ENCODE results near the gene YAP1.

Gene YAP1

DNA sequence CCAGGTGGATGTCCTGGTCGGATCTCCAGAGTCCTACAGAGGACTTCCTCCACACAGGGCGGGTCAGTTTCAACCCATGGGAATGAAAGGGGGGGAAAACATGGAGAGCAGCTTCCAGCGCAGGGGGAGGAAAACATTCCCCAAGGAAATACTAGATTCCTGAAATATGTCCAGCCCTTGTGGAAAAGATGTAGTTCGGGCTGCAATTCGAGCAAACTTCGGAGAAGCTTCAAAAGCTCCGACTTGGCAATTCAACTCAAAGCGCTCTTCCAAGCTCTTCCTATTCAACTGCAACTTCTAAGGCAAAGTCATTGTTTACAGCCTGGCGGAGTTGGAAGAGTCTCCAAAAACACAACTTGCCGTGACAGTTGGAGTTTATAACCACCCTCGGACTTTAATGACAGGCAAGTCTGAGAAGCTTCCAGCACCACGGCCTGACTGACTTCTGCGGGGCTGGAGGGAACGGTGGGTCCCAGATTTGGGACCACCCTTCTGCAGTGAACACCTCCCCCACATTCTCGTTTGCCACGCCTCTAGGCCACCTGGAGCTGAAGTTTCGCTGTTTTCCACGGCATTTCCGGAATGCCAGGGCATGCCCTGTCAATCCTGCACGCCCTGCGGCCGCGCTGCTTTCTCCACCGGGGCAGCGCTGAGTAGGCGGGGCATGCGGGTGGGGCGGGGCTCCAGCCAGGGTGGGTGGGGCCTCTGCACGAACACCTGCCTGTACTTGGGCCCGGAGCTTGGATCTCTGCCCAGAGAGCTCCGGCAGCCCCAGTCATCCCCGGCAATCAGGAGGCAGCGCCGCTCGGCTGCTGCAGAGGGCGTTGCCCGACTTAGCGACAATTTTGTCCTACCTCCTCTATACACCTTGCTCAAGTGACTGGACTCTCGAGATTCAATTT lies 158.1 kb downstream of the YAP1 start:
- Histone ChIP-seq H3K36me3 (no peaks in the 10 kb centered on the region), H3K4me3 (ENCODE audit: low read depth in 1 of 2, low read length in 1 of 2) (peak overlapping the region in 1 of 2 experiments; percentile 29), H3K4me1 (ENCODE audit: control insufficient read depth in 1 of 2, insufficient read depth in 1 of 2, low read depth in 1 of 2, low read length in 1 of 2) (peaks cover 0 to 6% of the 10 kb centered on the region in 2 experiments), H3K27ac (no peak overlapping the region), H3K9me3 (no peaks in the 10 kb centered on the region), H3K27me3 (peaks cover 74% of the 10 kb centered on the region)
- TF ChIP-seq, protein P1, sequence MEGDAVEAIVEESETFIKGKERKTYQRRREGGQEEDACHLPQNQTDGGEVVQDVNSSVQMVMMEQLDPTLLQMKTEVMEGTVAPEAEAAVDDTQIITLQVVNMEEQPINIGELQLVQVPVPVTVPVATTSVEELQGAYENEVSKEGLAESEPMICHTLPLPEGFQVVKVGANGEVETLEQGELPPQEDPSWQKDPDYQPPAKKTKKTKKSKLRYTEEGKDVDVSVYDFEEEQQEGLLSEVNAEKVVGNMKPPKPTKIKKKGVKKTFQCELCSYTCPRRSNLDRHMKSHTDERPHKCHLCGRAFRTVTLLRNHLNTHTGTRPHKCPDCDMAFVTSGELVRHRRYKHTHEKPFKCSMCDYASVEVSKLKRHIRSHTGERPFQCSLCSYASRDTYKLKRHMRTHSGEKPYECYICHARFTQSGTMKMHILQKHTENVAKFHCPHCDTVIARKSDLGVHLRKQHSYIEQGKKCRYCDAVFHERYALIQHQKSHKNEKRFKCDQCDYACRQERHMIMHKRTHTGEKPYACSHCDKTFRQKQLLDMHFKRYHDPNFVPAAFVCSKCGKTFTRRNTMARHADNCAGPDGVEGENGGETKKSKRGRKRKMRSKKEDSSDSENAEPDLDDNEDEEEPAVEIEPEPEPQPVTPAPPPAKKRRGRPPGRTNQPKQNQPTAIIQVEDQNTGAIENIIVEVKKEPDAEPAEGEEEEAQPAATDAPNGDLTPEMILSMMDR (IDR thresholded peaks at IDR 0.05): no peak

DNA sequence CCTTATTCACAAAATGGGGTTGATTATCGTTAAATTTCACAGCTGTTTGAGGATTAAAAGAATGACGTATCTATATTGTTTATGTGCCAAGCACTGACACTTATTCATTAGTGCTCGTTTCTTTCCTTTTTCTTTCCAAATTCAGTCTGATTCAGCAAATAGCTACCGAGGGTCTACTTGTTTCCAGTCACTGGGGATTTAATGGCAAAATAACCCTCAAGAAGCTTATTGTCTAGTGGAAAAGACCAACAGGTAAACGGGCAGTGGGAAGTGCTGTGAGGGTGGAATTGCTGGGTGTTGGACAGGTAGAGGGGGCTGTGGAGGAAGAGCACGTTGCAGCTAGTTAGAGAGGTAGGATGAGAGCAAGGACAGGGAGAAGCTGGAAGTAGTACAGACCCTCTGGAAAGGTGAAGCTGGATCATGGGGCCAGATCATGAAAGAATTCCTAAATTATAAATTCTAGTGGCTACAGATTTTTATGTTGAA lies 158.8 kb downstream of the YAP1 start:
- TF ChIP-seq, protein P1 (IDR thresholded peaks at IDR 0.05): no peak
- peaks cover 81% of the 10 kb centered on the region for H3K27me3 ChIP-seq
- H3K36me3 ChIP-seq: no peaks in the 10 kb centered on the region
- peaks cover 0 to 6% of the 10 kb centered on the region in 2 experiments for H3K4me1 ChIP-seq (ENCODE audit: control insufficient read depth in 1 of 2, insufficient read depth in 1 of 2, low read depth in 1 of 2, low read length in 1 of 2)
- H3K9me3 ChIP-seq: no peaks in the 10 kb centered on the region
- H3K4me3 ChIP-seq (ENCODE audit: low read depth in 1 of 2, low read length in 1 of 2): peak overlapping the region in 1 of 2 experiments; percentile 29
- no peak overlapping the region for H3K27ac ChIP-seq

DNA sequence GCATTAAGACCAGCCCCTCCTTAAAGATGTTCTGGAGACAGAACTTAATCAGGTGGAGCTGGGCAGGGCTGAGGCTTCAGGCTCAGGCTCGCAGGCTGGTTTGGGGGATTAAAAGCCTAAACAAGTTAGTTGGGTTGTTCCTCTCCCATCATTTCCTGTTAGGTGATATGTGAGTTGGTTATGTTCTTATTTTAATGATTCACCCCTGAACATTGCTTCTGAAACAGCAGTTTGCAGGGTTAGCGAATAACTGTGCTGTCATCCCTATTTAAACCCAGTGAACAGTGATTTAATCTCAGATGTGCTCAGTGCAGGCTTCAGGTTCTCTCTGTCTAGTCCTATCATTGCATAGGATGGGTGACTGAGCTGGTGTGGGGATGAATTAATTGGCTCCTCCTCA lies 159.7 kb downstream of the YAP1 start:
- TF ChIP-seq, protein P1 (IDR thresholded peaks at IDR 0.05): no peak
- no peaks in the 10 kb centered on the region for H3K36me3 ChIP-seq
- H3K4me3 ChIP-seq (ENCODE audit: low read depth in 1 of 2, low read length in 1 of 2): no peak overlapping the region
- peaks cover 0 to 6% of the 10 kb centered on the region in 2 experiments for H3K4me1 ChIP-seq (ENCODE audit: control insufficient read depth in 1 of 2, insufficient read depth in 1 of 2, low read depth in 1 of 2, low read length in 1 of 2)
- no peak overlapping the region for H3K27ac ChIP-seq
- no peaks in the 10 kb centered on the region for H3K9me3 ChIP-seq
- peaks cover 87% of the 10 kb centered on the region for H3K27me3 ChIP-seq

DNA sequence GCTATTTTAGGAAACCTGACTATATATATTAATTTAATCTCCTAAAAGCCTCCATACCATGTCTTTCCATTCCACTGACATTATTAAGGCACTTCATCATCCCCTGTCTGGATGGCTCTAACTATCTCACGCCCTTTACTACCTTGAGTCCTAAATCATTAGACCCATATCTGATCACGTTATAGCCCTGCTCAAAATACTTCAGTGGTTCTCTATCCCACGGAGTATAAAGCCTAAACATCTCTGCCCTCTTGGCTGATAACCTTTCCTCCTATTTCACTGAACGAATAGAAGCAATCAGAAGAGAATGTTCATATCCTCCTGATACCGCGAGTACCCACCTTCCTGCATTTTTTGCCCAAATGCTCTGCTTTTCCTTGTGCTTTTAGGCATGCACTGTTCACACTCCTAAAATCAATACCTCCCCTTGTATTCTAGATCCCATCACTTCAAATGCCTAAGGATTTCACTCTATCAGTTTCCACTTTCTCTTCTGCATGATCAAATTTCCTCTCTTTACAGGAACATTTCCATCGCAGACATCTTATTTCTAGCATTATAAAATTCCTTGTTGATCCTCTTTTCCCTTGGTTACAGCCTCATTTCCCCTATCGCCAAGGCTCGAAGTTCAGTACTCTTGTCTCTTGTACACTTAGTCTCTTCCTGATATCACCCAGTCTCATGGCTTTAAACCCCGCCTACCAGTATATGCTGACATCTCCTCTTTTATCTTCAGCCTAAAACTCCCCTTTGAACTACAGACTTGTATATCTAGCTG lies 162.0 kb downstream of the YAP1 start:
- Histone ChIP-seq H3K4me1 (ENCODE audit: control insufficient read depth in 1 of 2, insufficient read depth in 1 of 2, low read depth in 1 of 2, low read length in 1 of 2) (peaks cover 0 to 6% of the 10 kb centered on the region in 2 experiments), H3K9me3 (no peaks in the 10 kb centered on the region), H3K36me3 (no peaks in the 10 kb centered on the region), H3K27ac (no peak overlapping the region), H3K4me3 (ENCODE audit: low read depth in 1 of 2, low read length in 1 of 2) (no peak overlapping the region), H3K27me3 (peaks cover 92% of the 10 kb centered on the region)
- TF ChIP-seq, protein P1 (IDR thresholded peaks at IDR 0.05): no peak

DNA sequence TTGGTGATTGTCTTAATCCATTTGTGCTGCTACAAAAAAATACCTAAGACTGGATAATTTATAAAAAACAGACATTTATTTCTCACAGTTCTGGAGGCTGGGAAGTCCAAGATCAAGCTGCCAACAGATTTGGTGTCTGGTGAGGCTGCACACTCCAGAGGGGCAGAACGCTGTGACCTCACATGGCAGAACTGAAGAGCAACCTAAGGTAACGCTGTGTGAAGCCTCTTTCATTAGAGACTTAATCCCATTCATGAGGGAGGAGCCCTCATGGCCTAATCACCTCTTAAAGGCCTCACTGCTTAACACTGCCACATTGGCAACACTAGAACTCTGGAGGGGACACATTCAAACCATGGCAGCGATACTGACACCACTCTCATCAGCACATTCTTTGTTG lies 164.4 kb downstream of the YAP1 start:
- H3K4me1 ChIP-seq (ENCODE audit: control insufficient read depth in 1 of 2, insufficient read depth in 1 of 2, low read depth in 1 of 2, low read length in 1 of 2): no peaks in the 10 kb centered on the region
- H3K27ac ChIP-seq: no peak overlapping the region
- H3K27me3 ChIP-seq: peaks cover 88% of the 10 kb centered on the region
- no peak overlapping the region for H3K4me3 ChIP-seq (ENCODE audit: low read depth in 1 of 2, low read length in 1 of 2)
- H3K9me3 ChIP-seq: no peaks in the 10 kb centered on the region
- H3K36me3 ChIP-seq: no peaks in the 10 kb centered on the region
- TF ChIP-seq, protein P1 (IDR thresholded peaks at IDR 0.05): no peak
